IPS-18a (cell line): ENCODE results near the gene PIK3CB.
"Not testable (repeated sequence)": the region's sequence is repeated elsewhere in the genome, so short reads cannot be mapped to it uniquely, and the experiment has no call there.

ENCODE experiments used
- H3K27ac ChIP-seq: one replicate; pipeline ENCODE4 v1.5.1; 2013; ENCODE audit warnings: low read length
- H3K27me3 ChIP-seq: one replicate; pipeline ENCODE4 v1.6.1; 2013; ENCODE audit warnings: mild to moderate bottlenecking, low read length; ENCODE audit not compliant: control insufficient read depth, insufficient read depth
- H3K36me3 ChIP-seq: one replicate; pipeline ENCODE4 v1.6.1; 2013; ENCODE audit warnings: low read depth, low read length; ENCODE audit not compliant: control insufficient read depth
- H3K4me1 ChIP-seq: one replicate; pipeline ENCODE4 v1.6.1; 2013; ENCODE audit warnings: low read depth, low read length; ENCODE audit not compliant: control insufficient read depth
- H3K4me3 ChIP-seq: one replicate; pipeline ENCODE4 v1.5.1; 2013; ENCODE audit warnings: low read length
- H3K9ac ChIP-seq: one replicate; pipeline ENCODE4 v1.6.1; 2013; ENCODE audit warnings: mild to moderate bottlenecking, low read length, moderate library complexity
- H3K9me3 ChIP-seq: one replicate; pipeline ENCODE4 v1.6.1; 2013; ENCODE audit warnings: low read depth, low read length; ENCODE audit not compliant: control insufficient read depth

Gene PIK3CB

GRCh38 chr3:138862924-138863775 is 28.4 kb upstream of the PIK3CB start:
- Histone ChIP-seq H3K9me3 (no peaks in the 10 kb centered on the region), H3K27me3 (no peaks in the 10 kb centered on the region), H3K36me3 (no peaks in the 10 kb centered on the region), H3K9ac (peak overlapping the region; percentile 26), H3K27ac (peak overlapping the region; percentile 69), H3K4me3 (peak overlapping the region; percentile 29), H3K4me1 (peaks cover 31% of the 10 kb centered on the region)

DNA sequence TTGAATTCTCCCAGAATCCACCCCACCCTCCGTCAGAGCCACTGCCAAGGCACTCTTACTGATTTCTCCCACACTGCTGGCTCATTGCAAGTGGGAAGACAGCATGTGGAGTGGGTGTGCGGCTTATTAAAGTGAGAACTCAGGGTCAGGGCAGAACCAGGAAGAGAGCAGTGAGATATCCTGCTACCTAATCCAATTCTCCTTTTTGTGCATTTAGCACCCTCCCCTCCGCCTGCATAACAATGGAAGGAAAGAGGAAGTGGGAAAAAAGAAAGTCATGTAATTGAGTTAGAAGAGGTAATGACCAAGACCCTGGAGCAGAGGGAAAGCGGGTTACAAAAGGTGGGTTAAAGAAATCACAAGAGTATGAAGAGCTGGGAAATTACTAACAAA is 27.8 kb upstream of the PIK3CB start:
- Histone ChIP-seq H3K27ac (peak overlapping the region; percentile 69), H3K4me3 (peak overlapping the region; percentile 29), H3K9ac (peak overlapping the region; percentile 26), H3K4me1 (peaks cover 31% of the 10 kb centered on the region), H3K27me3 (no peaks in the 10 kb centered on the region), H3K36me3 (no peaks in the 10 kb centered on the region), H3K9me3 (no peaks in the 10 kb centered on the region)

DNA sequence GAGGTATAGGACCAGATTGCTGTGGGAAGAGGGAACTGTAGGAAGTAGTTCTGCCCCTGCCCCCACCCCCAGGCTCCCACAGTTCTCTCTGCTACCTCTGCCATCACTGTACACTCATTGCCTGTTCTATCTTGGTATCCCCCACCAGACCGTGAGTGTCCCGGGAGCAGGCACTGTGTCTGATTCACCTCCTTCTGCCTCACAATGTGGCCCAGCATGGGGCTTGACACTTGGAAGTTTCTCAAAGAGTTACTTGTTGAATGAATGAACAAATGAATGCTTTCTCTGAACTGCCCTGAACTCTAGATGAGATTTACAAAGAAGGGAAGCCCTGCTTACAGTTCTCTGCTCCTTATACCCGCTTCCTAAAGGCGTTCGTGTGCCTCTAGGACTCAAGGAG is 27.1 kb upstream of the PIK3CB start:
- Histone ChIP-seq H3K9me3 (no peaks in the 10 kb centered on the region), H3K27ac (peak overlapping the region; percentile 69), H3K36me3 (no peaks in the 10 kb centered on the region), H3K4me3 (peak overlapping the region; percentile 29), H3K27me3 (no peaks in the 10 kb centered on the region), H3K4me1 (peaks cover 31% of the 10 kb centered on the region), H3K9ac (peak overlapping the region; percentile 26)

DNA sequence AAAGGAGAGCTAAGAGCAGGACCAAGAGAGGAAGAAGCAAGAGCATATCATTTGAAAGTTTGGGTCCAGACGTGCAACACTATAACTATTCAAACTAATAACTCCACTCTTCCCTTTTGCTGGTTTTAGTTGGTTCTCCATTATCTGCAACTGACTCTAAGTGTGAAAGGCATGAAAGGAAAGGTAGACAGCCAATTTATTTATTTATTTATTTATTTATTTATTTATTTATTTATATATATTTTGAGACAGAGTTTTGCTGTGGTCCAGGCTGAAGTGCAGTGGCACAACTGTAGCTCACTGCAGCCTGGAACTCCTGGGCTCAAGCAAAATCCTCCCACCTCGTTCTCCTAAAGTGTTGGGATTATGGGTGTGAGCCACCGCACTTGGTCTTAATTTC is 22.1 kb upstream of the PIK3CB start:
- Histone ChIP-seq H3K4me3 (no peak overlapping the region), H3K36me3 (no peaks in the 10 kb centered on the region), H3K9me3 (no peaks in the 10 kb centered on the region), H3K4me1 (peaks cover 11% of the 10 kb centered on the region), H3K27ac (no peak overlapping the region), H3K9ac (no peak overlapping the region), H3K27me3 (no peaks in the 10 kb centered on the region)

DNA sequence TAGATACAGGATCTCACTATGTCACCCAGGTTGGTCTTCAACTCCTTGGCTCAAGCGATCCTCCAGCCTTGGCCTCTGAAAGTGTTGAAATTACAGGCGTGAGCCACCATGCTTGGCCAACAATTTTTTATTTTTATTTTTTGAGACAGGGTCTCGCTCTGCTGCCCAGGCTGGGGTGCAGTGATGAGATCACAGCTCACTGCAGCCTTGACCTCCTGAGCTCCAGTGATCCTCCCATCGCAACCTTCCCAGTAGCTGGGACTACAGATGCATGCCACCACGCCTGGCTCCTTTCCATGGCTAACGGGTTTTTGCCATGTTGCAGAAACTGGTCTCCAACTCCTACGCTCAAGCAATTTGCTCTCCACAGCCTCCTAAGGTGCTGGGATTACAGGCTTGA is 20.2 kb upstream of the PIK3CB start:
- no peak overlapping the region for H3K9ac ChIP-seq
- H3K4me3 ChIP-seq, result no peak overlapping the region
- H3K36me3 ChIP-seq, result no peaks in the 10 kb centered on the region
- peaks cover under 1% of the 10 kb centered on the region for H3K4me1 ChIP-seq
- H3K9me3 ChIP-seq, result no peaks in the 10 kb centered on the region
- no peak overlapping the region for H3K27ac ChIP-seq
- H3K27me3 ChIP-seq, result no peaks in the 10 kb centered on the region

DNA sequence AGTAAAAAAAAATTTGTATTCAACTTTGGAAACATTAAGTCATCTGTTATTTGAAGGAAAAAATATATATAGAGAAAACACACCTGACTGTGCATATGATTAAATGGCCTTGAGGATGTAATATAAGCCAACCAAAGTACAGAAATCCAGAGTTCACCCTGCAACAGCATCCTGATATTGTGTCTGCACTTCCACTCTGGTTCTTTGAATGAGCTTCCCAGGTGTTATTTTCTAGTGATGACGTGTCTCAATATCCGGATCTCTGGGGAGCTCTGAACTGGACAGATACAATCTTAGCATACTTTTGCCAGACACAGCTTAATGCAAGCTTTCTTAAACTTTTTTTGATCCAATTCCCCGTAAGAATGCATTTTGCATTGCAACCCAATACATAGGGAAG is 19.5 kb upstream of the PIK3CB start:
- no peaks in the 10 kb centered on the region for H3K36me3 ChIP-seq
- H3K4me1 ChIP-seq, result peaks cover 5% of the 10 kb centered on the region
- H3K27ac ChIP-seq, result no peak overlapping the region
- no peaks in the 10 kb centered on the region for H3K9me3 ChIP-seq
- no peak overlapping the region for H3K4me3 ChIP-seq
- no peaks in the 10 kb centered on the region for H3K27me3 ChIP-seq
- no peak overlapping the region for H3K9ac ChIP-seq

GRCh38 chr3:138850151-138850550 is 15.4 kb upstream of the PIK3CB start:
- Histone ChIP-seq H3K4me1 (peaks cover 15% of the 10 kb centered on the region), H3K27me3 (no peaks in the 10 kb centered on the region), H3K4me3 (no peak overlapping the region), H3K27ac (no peak overlapping the region), H3K9ac (no peak overlapping the region), H3K36me3 (no peaks in the 10 kb centered on the region), H3K9me3 (no peaks in the 10 kb centered on the region)

DNA sequence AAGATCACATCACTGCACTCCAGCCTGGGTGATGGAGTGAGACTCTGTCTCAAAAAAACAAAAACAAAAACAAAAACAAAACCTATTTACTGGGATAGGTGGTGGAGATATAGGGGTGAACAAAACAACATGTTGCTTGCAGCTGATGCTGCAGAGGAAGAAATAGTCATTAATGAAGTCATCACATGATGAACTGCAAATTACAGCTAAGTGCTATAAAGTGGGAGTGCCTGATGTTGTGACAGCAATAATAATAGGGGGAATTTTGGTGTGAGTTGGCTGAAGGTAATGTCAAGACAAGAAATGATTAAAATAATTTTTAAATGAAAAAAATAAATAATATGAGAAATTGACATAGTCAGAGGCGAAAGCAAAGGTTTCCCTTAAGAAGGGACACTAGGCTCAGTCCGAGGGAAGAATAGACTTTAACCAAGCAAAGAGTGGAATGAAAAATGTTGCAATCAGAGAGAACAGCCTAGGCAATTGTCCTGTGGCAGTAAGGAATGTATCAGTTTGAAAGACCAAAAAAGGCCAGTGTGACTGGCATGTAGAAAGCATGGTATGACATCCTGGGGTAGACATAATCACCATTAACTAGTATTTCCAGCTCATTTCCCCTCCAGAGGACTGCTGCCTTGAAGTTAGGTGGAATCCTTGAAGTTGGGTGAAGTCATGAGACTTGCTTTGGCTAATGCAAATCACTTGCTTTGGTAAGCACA is 14.7 kb upstream of the PIK3CB start:
- Histone ChIP-seq H3K9ac (no peak overlapping the region), H3K27ac (no peak overlapping the region), H3K9me3 (no peaks in the 10 kb centered on the region), H3K4me1 (peaks cover 19% of the 10 kb centered on the region), H3K4me3 (no peak overlapping the region), H3K36me3 (no peaks in the 10 kb centered on the region), H3K27me3 (no peaks in the 10 kb centered on the region)

- Histone ChIP-seq H3K4me3 (no peak overlapping the region), H3K36me3 (no peaks in the 10 kb centered on the region), H3K9me3 (no peaks in the 10 kb centered on the region), H3K27ac (no peak overlapping the region), H3K4me1 (peaks cover 19% of the 10 kb centered on the region), H3K27me3 (no peaks in the 10 kb centered on the region), H3K9ac (no peak overlapping the region)
These were observed 14.0 kb upstream of the PIK3CB start for GRCh38 chr3:138848696-138849095.

GRCh38 chr3:138846824-138847223 is 12.1 kb upstream of the PIK3CB start:
- peaks cover 24% of the 10 kb centered on the region for H3K4me1 ChIP-seq
- H3K27me3 ChIP-seq, H3K9me3 ChIP-seq, H3K27ac ChIP-seq, H3K9ac ChIP-seq, H3K36me3 ChIP-seq, H3K4me3 ChIP-seq: not testable (repeated sequence)

DNA sequence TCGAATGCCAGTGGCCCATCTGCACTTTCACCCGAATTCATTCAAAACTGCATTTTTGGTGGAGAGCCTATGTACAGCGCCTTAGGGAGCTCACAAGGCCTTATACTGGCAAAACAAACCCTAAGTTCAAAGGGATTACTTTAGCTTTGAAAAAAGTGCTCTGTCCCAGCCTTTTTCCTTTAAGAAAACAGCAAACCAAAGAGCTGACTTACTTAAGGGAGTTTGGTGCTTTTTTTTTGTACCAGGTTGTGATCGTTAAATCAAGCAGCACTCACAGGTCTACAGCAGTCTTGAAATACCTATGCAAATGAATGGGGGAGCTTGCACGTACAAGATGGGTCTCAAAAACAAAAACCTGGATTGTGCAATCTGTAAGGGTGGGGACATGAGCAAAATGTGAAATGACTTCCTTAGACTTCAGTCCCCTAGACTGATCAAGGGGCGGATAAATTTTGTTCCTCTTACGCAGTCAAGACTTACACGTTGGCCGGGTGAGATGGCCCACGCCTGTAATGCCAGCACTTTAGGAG is 11.6 kb upstream of the PIK3CB start:
- Histone ChIP-seq H3K9me3 (no peaks in the 10 kb centered on the region), H3K4me1 (peaks cover 24% of the 10 kb centered on the region), H3K4me3 (peak overlapping the region; percentile 11), H3K27ac (peak overlapping the region; percentile 69), H3K27me3 (no peaks in the 10 kb centered on the region), H3K36me3 (no peaks in the 10 kb centered on the region), H3K9ac (peak overlapping the region; percentile 49)
